Thymus (tissue), 11 donors: ENCODE data around the gene COMMD1. TPM values are rescaled to one million over a fixed set of nuclear protein-coding genes. Genes with fewer than 3 reads are reported as not detected.

Source experiments
- DNase-seq, 9 donors: peaks; one replicate each; pipeline ENCODE4 v3.0.0-alpha.2; 2013; ENCODE audit warnings: low spot score in 9 of 9, low read depth in 6 of 9, missing footprints in 1 of 9
- H3K27ac ChIP-seq, 2 donors: one replicate each; pipeline ENCODE4 v1.5.1; 2013; ENCODE audit warnings: control low read depth in 1 of 2, low read depth in 1 of 2, low read length in 1 of 2, mild to moderate bottlenecking in 1 of 2, moderate library complexity in 1 of 2
- H3K27me3 ChIP-seq, 2 donors: one replicate each; pipeline ENCODE4 v1.5.1; 2013; ENCODE audit warnings: low read length in 1 of 2; ENCODE audit not compliant: control insufficient read depth in 2 of 2, insufficient read depth in 1 of 2
- H3K36me3 ChIP-seq, 2 donors: one replicate each; pipeline ENCODE4 v1.5.1; 2013; ENCODE audit warnings: low read length in 1 of 2, mild to moderate bottlenecking in 1 of 2, moderate library complexity in 1 of 2; ENCODE audit not compliant: control insufficient read depth in 2 of 2, insufficient read depth in 2 of 2
- H3K4me1 ChIP-seq, 2 donors: one replicate each; pipeline ENCODE4 v1.5.1; 2013; ENCODE audit warnings: low read length in 2 of 2; ENCODE audit not compliant: control insufficient read depth in 2 of 2, insufficient read depth in 2 of 2
- H3K4me3 ChIP-seq, 2 donors: one replicate each; pipeline ENCODE4 v1.5.1; 2013; ENCODE audit warnings: low read length in 2 of 2, control low read depth in 1 of 2, mild to moderate bottlenecking in 1 of 2
- H3K9me3 ChIP-seq, 2 donors: one replicate each; pipeline ENCODE4 v1.5.1; 2013; ENCODE audit warnings: low read length in 1 of 2, mild to moderate bottlenecking in 1 of 2; ENCODE audit not compliant: control insufficient read depth in 2 of 2, insufficient read depth in 1 of 2
- WGBS: extraction: QIAGEN DNeasy Blood & Tissue Kit; methylation state at CpG from one replicate; pipeline ENCODE4 v1.1.7; 2013; 5-methylcytosine and 5-hydroxymethylcytosine counted together
- polyA plus RNA-seq: library from polyadenylated mRNA; stranded (reverse); fragments of 200-250 nt; gene quantifications from one replicate; pipeline ENCODE4 v1.2.3, GENCODE V29; 2013
- total RNA-seq: library from RNA; stranded (reverse); fragments of 120-200 nt; gene quantifications from one replicate; pipeline ENCODE4 v1.2.4, GENCODE V29; 2013
- donor health status: healthy.

COMMD1 gene
- total and polyA plus RNA-seq, 2 donors: 39.9 to 45.1 TPM

DNA sequence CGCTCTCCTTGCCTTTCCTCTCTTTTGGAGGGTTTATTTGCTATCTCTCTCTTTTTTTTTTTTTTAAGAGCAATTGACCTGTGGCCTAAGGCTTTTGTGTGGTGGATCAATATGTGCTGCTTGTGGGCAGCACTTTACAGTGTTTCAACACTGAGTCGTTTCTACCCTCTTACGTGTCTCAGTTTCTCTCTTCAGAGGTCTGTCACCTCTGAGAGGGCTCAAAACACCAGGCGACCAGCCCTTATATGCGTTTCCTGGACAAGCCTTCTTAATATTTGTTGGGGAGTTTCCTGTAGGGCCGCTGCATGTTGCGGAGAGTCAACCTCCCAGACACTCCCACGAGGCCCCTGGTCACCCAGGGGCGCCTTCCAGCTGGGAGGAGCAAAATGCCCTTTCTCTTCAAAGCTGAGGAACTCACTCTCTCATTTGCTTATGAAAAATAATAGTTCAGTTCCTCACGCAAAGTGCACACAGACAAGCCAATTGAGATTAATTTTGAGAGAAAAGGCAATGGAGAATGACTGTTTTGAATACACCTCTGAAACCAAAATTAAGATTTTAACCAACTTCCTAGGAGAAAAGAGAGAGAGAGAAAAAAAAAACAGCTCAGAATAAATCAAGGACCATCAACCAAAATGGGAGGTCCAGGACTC is 194.2 kb downstream of the COMMD1 start:
- Histone ChIP-seq H3K4me3 (no peak overlapping the region), H3K36me3 (no peaks in the 10 kb centered on the region), H3K27me3 (no peaks in the 10 kb centered on the region), H3K27ac (no peak overlapping the region), H3K4me1 (peaks cover 0 to 9% of the 10 kb centered on the region in 2 donors), H3K9me3 (no peaks in the 10 kb centered on the region)
- WGBS: 93% methylated on average over 10 of the region's 10 CpGs
- no peak for DNase-seq

DNA sequence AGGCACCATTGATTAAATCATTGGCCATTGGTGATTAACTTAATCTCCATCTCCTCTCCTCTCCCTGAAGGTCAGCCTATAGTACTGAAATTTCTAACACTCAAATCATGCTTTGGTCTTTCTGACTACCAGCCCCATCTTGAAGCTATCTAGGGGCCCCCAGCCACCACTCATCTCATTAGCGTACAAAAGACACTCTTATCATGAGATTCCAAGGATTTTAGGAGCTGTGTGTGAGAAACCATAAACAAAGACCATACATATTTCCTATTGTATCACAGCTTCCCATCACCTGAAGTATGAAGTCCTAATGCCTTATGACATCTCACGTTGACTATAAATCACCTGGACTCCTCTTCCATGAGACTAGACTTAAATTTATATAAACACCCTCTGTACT is 196.4 kb downstream of the COMMD1 start:
- no peaks in the 10 kb centered on the region for H3K36me3 ChIP-seq
- 99% methylated on average over 2 of the region's 2 CpGs for WGBS
- H3K4me1 ChIP-seq: peaks cover 0 to 9% of the 10 kb centered on the region in 2 donors
- no peak overlapping the region for H3K27ac ChIP-seq
- DNase-seq: no peak
- H3K9me3 ChIP-seq: no peaks in the 10 kb centered on the region
- no peaks in the 10 kb centered on the region for H3K27me3 ChIP-seq
- no peak overlapping the region for H3K4me3 ChIP-seq

DNA sequence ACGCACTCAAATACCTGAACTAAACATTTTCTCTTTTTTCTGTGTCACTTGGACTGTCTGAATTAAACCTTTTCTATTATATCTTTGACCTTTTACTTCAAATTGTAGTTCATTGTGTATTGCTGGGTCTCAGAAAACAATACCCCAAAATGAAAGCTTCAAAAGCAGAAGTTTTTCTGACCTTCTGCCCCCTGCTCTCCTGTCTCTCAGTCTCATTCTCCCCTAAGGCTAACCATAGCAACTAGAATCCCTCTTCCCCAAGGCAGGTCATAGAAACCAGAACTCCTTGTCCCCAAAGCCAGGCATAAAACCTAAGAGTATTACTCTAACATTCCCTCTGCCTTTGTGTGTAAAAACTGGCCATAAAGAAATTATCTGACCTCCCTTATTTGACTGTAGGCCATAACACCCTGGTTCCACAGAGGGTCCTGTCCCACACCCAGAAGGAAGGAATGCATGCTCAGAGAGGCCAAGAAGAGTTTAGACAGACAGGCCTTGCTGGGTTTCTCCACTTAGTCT is 197.0 kb downstream of the COMMD1 start:
- H3K9me3 ChIP-seq: no peaks in the 10 kb centered on the region
- H3K36me3 ChIP-seq: no peaks in the 10 kb centered on the region
- no peaks in the 10 kb centered on the region for H3K27me3 ChIP-seq
- no peak overlapping the region for H3K27ac ChIP-seq
- DNase-seq: no peak
- no peak overlapping the region for H3K4me3 ChIP-seq
- 96% methylated on average over 1 of the region's 1 CpG for WGBS
- H3K4me1 ChIP-seq: peaks cover 0 to 9% of the 10 kb centered on the region in 2 donors

- no peaks in the 10 kb centered on the region for H3K9me3 ChIP-seq
- no peak overlapping the region for H3K27ac ChIP-seq
- DNase-seq: no peak
- no peaks in the 10 kb centered on the region for H3K4me1 ChIP-seq
- no peak overlapping the region for H3K4me3 ChIP-seq
- H3K27me3 ChIP-seq: no peaks in the 10 kb centered on the region
- over 99% methylated on average over 2 of the region's 2 CpGs for WGBS
- H3K36me3 ChIP-seq: no peaks in the 10 kb centered on the region
Measured at GRCh38 chr2:62109554-62109953, 204.1 kb downstream of the COMMD1 start.

DNA sequence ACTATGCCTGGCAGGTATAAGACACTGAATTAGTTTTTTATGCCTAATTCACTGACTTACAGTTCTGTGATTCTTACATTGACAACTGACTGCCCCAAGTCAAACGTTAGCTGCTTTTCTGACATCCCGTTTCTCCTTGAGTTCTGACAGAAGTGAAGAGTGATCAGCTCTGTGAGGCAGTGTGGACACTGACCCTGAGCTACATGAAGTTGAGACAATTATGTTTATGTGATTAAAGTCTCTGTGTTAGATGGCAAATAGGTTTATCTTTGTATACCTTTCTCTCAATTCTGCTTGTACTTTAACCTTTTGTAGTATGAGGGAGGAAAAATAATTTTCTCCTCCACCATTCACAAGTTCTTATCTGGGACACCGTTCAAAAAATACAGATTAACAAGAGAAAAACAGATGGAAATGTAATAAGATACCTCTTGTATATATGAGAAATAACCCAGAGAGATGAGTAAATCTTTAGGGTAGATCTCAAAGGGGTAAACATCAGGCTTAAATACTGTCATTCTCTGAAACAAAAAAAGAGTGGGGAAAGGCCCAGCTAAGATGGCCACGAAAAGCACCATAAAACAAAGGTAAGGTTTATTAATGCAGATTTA is 205.0 kb downstream of the COMMD1 start:
- H3K4me3 ChIP-seq: no peak overlapping the region
- no peak for DNase-seq
- no peak overlapping the region for H3K27ac ChIP-seq
- H3K27me3 ChIP-seq: no peaks in the 10 kb centered on the region
- 97% methylated on average over 4 of the region's 4 CpGs for WGBS
- H3K4me1 ChIP-seq: no peaks in the 10 kb centered on the region
- H3K36me3 ChIP-seq: no peaks in the 10 kb centered on the region
- H3K9me3 ChIP-seq: no peaks in the 10 kb centered on the region

DNA sequence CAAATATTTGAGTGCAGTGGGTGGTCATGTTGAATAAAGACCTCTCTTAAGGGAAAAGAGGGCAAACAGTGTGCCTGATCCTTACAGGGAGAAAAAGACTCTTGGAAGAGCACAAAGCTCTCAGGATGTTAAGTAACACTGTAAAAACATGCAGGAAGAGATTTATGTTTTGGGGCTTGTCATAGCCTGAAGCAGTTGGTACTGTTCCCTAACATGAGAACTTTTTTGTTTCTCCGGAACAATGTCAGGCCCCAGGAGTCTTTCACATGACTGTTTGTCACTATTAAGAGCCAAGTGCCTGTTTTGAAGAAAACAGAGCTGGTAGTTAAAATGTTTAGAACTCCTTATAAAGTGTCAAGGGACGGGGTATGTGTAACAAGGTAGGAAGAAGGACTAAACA is 206.7 kb downstream of the COMMD1 start:
- Histone ChIP-seq H3K36me3 (no peaks in the 10 kb centered on the region), H3K9me3 (no peaks in the 10 kb centered on the region), H3K27me3 (no peaks in the 10 kb centered on the region), H3K4me3 (no peak overlapping the region), H3K27ac (no peak overlapping the region), H3K4me1 (no peaks in the 10 kb centered on the region)
- 90% methylated on average over 2 of the region's 2 CpGs for WGBS
- DNase-seq: no peak

DNA sequence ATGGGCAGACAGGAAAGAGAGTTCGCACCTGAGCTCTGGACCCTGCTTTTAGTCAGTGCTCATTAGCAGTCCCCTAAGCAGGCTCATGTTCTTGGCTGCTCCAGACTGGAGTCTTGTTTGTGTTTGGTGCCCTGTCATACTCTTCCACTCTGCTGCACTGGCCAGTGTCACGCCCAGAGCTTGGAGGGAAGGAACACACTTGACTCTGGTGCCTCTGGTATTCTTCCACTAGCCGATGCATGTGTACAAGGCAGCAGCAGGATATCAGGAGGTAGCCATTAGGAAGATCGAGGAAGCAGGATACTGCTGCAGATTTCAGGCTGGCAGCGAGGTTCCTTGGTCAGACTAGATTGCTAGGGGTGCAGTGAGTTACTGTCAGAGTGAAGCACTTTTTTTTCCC is 209.1 kb downstream of the COMMD1 start:
- H3K4me3 ChIP-seq: no peak overlapping the region
- peaks cover 0 to 10% of the 10 kb centered on the region in 2 donors for H3K4me1 ChIP-seq
- H3K9me3 ChIP-seq: no peaks in the 10 kb centered on the region
- no peaks in the 10 kb centered on the region for H3K27me3 ChIP-seq
- H3K36me3 ChIP-seq: no peaks in the 10 kb centered on the region
- H3K27ac ChIP-seq: no peak overlapping the region
- no peak for DNase-seq
- WGBS: 96% methylated on average over 5 of the region's 5 CpGs

DNA sequence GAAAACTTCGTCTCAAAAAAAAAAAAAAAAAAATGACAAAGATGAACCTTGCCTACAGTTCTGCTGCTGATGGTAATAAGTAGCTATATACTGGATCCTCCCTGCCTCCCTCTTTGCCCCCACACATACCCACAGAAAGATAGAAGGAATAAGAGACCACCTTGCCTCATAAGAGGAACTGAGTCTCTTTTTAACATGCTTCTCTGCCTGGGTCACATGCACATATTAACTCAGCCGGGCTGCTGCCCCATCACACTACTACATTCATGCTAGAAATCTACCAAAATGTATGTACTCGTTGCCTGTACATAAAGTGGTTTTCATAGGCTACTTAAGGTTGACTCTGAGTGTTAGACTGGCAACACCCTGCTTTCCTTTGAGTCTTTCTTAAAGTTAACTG is 211.5 kb downstream of the COMMD1 start:
- Histone ChIP-seq H3K4me1 (peaks cover 0 to 10% of the 10 kb centered on the region in 2 donors), H3K9me3 (no peaks in the 10 kb centered on the region), H3K4me3 (no peak overlapping the region), H3K27me3 (no peaks in the 10 kb centered on the region), H3K27ac (no peak overlapping the region), H3K36me3 (no peaks in the 10 kb centered on the region)
- 96% methylated on average over 3 of the region's 3 CpGs for WGBS
- no peak for DNase-seq

- H3K4me1 ChIP-seq: peaks cover 0 to 10% of the 10 kb centered on the region in 2 donors
- no peak overlapping the region for H3K27ac ChIP-seq
- no peaks in the 10 kb centered on the region for H3K36me3 ChIP-seq
- no peaks in the 10 kb centered on the region for H3K9me3 ChIP-seq
- no peak for DNase-seq
- no peaks in the 10 kb centered on the region for H3K27me3 ChIP-seq
- H3K4me3 ChIP-seq: no peak overlapping the region
Measured at GRCh38 chr2:62118160-62118559, 212.7 kb downstream of the COMMD1 start.
